CMK (cell line): Measurements from ENCODE around the gene BMF.
"Not testable (repeated sequence)": the region's sequence is repeated elsewhere in the genome, so short reads cannot be mapped to it uniquely, and the experiment has no call there.

Experiments used
- DNase-seq: peaks from one replicate; pipeline ENCODE4 v3.0.0-alpha.2; 2010; ENCODE audit warnings: low read depth

Gene BMF

GRCh38 chr15:40128766-40129660 lies 20.3 kb upstream of the BMF start:
- DNase-seq = no peak

- no peak for DNase-seq
Observed at GRCh38 chr15:40125950-40126349, 17.3 kb upstream of the BMF start.

- DNase-seq = not testable (repeated sequence)
Observed at GRCh38 chr15:40124807-40125285, 16.2 kb upstream of the BMF start.

- DNase-seq = not testable (repeated sequence)
Observed at GRCh38 chr15:40124333-40124732, 15.7 kb upstream of the BMF start.

GRCh38 chr15:40123863-40124262 lies 15.2 kb upstream of the BMF start:
- DNase-seq = not testable (repeated sequence)

- not testable (repeated sequence) for DNase-seq
Observed at GRCh38 chr15:40122989-40123388, 14.3 kb upstream of the BMF start.

GRCh38 chr15:40121911-40122638 lies 13.4 kb upstream of the BMF start:
- no peak for DNase-seq

GRCh38 chr15:40118473-40118872 lies 9.8 kb upstream of the BMF start:
- DNase-seq = no peak

GRCh38 chr15:40115670-40116093 lies 7.0 kb upstream of the BMF start:
- no peak for DNase-seq

- not testable (repeated sequence) for DNase-seq
Observed at GRCh38 chr15:40115106-40115505, 6.4 kb upstream of the BMF start.

GRCh38 chr15:40114218-40114617 lies 5.5 kb upstream of the BMF start:
- no peak for DNase-seq

GRCh38 chr15:40112789-40113188 lies 4.1 kb upstream of the BMF start:
- no peak for DNase-seq

GRCh38 chr15:40111888-40112287 lies 3.2 kb upstream of the BMF start:
- no peak for DNase-seq

GRCh38 chr15:40110866-40111550 lies 2.3 kb upstream of the BMF start:
- DNase-seq = no peak

- no peak for DNase-seq
Observed at GRCh38 chr15:40108061-40108854, 421 bp downstream of the BMF start.

- DNase-seq = peak; percentile 55
Observed at GRCh38 chr15:40106203-40107161, 2.2 kb downstream of the BMF start.

GRCh38 chr15:40105517-40106202 lies 3.0 kb downstream of the BMF start:
- DNase-seq = no peak

GRCh38 chr15:40104865-40105516 lies 3.7 kb downstream of the BMF start:
- DNase-seq = no peak

- DNase-seq = no peak
Observed at GRCh38 chr15:40104296-40104864, 4.3 kb downstream of the BMF start.
